M059J (cell line): Measurements from ENCODE around the gene SLC35F1. TPM values are rescaled to one million over a fixed set of nuclear protein-coding genes. Genes with fewer than 3 reads are reported as not detected.
"Not testable (repeated sequence)": the region's sequence is repeated elsewhere in the genome, so short reads cannot be mapped to it uniquely, and the experiment has no call there.

ENCODE experiments used
- DNase-seq: peaks from one replicate; pipeline ENCODE4 v3.0.0-alpha.2; 2012; ENCODE audit warnings: low read depth
- total RNA-seq: library from RNA; depleted of rRNA; stranded (reverse); fragments of >200 nt; shearing (Covaris generic); gene quantifications from 2 replicates; pipeline ENCODE4 v1.2.3, GENCODE V29; 2014

The SLC35F1 gene
- total RNA-seq, 1 experiment from 2014 or later: 0.02 TPM

- DNase-seq: no peak
These were observed 85.8 kb downstream of the SLC35F1 start for GRCh38 chr6:117992856-117993255.

- no peak for DNase-seq
These were observed 105.9 kb downstream of the SLC35F1 start for GRCh38 chr6:118012944-118013343.

DNA sequence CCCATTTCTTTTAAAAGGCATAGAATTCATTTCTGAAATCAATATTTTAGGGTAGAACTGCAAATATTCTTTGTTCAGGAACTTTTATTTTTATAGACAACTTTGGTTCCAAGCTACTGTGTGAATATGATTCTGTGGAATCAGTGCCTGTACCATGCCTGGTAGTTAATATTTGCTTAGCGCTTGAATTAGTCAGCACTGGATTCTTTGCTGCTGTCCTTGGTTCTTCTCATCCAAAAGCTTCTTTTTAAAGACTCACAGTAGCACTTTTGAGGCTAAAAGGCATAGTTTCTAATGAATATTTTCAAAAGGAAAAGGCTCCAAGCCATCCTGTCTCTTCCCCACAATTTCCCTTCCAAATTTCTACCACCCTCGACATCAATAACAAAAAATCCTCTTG lies 109.5 kb downstream of the SLC35F1 start:
- no peak for DNase-seq

- DNase-seq: no peak
These were observed 110.3 kb downstream of the SLC35F1 start for GRCh38 chr6:118017301-118017848.

DNA sequence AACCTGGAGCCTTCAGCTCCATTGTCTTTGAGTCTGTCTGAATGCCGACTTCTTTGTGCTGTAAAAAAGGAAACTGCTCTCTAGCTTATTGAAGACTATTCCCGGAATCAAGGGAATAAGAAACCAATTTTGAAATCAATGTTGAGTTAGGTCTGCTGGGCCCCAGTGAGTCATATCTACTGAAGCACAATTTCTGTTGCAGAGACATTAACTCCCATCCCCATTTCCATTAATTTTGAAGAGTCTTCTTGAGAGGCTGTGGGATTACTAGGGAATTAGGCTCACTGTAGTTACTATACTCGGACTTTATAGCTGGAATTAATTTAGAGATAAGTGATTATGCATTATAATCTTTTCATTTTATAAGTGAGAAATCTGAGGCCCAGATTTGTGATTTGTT lies 116.7 kb downstream of the SLC35F1 start:
- no peak for DNase-seq

DNA sequence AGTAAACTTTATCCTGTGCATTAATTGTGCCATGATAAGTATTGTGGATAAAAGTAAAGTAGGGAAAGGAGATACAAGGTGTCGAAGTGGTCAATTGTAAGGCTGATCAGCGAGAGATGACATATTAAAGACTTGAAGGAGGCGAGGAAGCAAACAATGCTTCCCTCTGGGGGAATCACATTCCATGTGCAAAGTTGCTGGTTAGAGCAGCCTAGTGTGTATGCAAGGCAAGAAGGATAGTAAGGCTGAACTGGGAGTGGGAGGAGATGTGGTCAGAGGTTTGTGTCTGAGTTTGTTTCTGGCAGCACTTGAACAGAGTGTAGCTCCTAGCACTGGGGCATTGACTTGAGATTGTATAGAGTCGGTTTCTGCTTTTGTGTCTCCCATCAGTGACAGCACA lies 122.9 kb downstream of the SLC35F1 start:
- no peak for DNase-seq

DNA sequence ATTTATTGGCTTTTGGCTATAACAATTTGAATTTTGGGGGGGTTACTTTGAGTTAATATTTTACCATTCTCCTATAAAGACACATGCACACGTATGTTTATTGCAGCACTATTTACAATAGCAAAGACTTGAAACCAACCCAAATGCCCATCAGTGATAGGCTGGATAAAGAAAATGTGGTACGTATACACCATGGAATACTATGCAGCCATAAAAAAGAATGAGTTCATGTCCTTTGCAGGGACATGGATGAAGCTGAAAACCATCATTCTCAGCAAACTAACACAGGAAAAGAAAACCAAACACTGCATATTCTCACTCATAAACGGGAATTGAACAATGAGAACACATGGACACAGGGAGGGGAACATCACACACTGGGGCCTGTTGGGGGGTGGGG lies 130.4 kb downstream of the SLC35F1 start:
- DNase-seq: not testable (repeated sequence)

DNA sequence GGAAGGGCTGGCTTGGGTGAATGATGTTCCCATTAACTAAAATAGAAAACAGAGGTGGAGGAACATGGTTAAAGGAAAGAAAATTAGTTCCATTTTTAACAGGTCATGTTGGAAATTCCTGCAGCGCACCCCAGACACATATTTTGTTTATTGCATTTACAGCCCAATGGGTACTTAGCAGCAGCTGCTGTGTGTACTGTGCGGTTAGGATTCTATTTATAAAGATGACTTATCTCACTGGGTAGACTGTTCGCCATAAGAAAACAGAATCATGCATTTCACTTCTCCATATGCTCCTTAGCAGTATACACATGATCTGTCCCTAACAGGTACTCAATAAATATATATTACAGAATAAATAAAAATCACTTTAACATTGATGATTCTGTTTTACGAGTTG lies 135.8 kb downstream of the SLC35F1 start:
- no peak for DNase-seq

DNA sequence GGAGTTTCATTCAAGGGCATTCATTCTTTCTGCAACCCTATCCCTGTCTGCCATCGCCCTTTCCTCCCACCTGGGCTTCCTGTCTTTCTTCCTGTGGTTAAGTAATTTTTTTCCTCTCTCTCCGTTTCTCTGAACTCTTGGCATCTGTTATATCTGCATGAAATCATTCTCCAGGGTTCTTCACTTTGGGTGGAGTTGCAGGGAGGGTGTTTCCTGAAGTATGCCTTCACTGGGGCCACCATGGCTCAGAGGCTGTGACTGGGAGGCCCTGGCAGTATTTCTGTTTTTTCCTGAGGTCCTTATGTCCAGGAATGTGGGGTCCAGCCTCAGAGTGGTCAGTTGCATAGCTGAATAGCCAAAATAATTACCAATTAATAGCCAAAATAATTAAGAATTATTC lies 137.2 kb downstream of the SLC35F1 start:
- no peak for DNase-seq

GRCh38 chr6:118054082-118054481 lies 147.0 kb downstream of the SLC35F1 start:
- DNase-seq: no peak

GRCh38 chr6:118061666-118062065 lies 154.6 kb downstream of the SLC35F1 start:
- DNase-seq: no peak

GRCh38 chr6:118080547-118080946 lies 173.5 kb downstream of the SLC35F1 start:
- DNase-seq: no peak

- no peak for DNase-seq
These were observed 176.6 kb downstream of the SLC35F1 start for GRCh38 chr6:118083711-118084110.

- DNase-seq: no peak
These were observed 178.6 kb downstream of the SLC35F1 start for GRCh38 chr6:118085665-118086064.

DNA sequence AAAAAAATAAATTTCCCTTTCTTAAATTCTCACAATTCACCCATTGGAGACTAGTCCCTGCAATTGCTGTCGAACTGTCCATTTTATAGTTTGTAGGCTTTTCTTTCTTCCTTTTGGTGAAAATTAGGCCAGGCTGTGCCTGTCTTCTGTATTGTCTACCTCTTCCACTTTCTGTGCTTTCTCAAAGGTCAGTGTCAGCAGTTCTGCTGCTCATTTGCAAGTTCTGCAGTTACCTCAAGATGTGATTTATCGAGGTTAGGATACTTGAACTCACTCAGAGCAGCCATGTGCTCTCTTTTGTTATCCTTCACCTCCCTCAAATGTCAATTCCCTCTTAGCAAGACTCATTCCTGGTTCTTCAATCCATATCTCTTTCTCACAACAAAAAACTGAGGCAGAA lies 179.1 kb downstream of the SLC35F1 start:
- no peak for DNase-seq

GRCh38 chr6:118092086-118092485 lies 185.0 kb downstream of the SLC35F1 start:
- DNase-seq: no peak

DNA sequence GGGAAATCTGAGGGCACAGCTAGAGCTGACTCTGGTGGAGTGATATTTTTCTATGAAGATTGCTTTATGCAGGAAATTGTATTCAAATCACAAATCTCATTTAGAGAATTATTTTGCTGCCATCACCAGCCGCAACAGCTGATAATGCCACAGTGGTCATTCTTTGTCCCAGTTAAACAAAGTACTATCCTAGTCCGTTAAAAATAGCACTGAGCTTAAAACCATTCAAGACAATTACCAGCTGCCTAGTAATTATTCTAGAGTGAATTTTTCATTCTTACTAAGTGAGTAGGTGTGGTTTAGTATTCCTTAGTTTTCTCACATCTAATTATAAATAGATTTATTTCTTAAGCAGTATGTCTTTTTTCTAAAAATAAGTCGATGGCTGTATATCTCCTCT lies 190.5 kb downstream of the SLC35F1 start:
- no peak for DNase-seq

GRCh38 chr6:118100717-118101116 lies 193.7 kb downstream of the SLC35F1 start:
- peak; percentile 12 for DNase-seq

GRCh38 chr6:118101220-118101619 lies 194.2 kb downstream of the SLC35F1 start:
- no peak for DNase-seq

DNA sequence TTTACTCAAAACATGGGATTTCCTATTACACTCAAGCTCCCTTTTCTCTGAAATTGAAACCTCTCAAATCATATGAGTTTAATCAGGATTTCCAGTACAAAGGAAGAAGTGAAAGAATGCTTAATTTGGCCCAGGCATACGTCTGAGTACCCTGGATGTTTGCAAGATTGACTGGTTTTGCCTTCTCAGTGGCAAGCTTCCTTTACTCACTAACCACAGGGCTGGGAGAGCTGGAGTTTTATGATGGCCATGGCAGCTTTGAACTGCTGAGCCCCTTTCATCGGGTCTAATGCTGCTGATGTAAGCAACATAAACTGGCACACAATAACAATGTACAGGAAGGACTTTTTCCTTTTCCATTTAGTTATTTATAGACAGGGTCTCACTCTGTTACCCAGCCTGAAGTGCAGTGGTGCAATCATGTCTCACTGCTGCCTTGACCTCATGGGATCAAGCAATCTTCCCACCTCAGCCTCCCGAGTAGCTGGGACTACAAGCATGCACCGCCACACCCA lies 194.8 kb downstream of the SLC35F1 start:
- peak; percentile 0 for DNase-seq

GRCh38 chr6:118102401-118102800 lies 195.3 kb downstream of the SLC35F1 start:
- no peak for DNase-seq

- DNase-seq: no peak
These were observed 196.5 kb downstream of the SLC35F1 start for GRCh38 chr6:118103381-118104146.

DNA sequence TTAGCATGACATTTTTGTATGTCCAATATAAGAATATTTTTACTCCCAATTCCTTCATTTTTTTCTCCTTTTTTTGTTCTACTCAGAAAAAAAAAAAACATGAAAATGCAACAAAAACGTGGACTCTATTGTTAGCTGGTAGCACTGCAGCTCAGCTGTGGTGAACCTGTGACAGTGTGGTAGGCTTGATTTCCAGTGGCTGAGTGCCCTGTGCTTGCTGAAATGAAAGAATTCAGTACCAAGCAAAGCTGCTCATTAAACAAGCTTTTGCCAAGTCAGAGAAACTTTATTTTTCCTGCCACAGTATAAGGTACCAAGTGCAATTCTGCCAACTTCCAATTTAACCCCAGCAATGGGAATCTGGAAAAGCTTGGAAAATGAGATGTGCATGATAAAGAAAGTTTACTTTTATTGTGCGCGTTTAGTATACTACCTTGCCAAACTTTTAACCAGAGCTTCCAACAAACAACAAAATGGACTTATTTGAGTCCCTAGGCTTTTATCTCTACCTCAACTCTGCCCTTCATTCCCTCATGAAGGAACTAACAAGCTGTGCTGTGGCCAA lies 215.2 kb downstream of the SLC35F1 start:
- DNase-seq: no peak
